Esophagus squamous epithelium (tissue), 4 donors: ENCODE measurements around the gene PHEX.

Experiments
- CTCF ChIP-seq, 6 experiments: fragments of 450-650 bp in 4 of 6; fragments of 200-600 bp in 2 of 6; sonication (generic) in 2 of 6; IDR thresholded peaks; one replicate each; pipeline ENCODE4 v1.5.1; 2016 to 2019; ENCODE audit warnings: antibody characterized with exemption in 6 of 6, mild to moderate bottlenecking in 4 of 6, moderate library complexity in 4 of 6
- POLR2A ChIP-seq, 4 donors: fragments of 450-650 bp; IDR thresholded peaks; one replicate each; pipeline ENCODE4 v1.6.1; 2017; ENCODE audit warnings: antibody characterized with exemption in 4 of 4, mild to moderate bottlenecking in 4 of 4, moderate library complexity in 3 of 4

- TF ChIP-seq CTCF (IDR thresholded peaks at IDR 0.05) (no peak), POLR2A (IDR thresholded peaks at IDR 0.05) (no peak)
Measured at GRCh38 chrX:22268706-22269105, 236.6 kb downstream of the PHEX start.
